GM10266 (cell line): Measurements from ENCODE around the gene PRPH.
"Not testable (repeated sequence)": the region's sequence is repeated elsewhere in the genome, so short reads cannot be mapped to it uniquely, and the experiment has no call there.

ENCODE experiments used
- DNase-seq: peaks from one replicate; pipeline ENCODE4 v3.0.0; 2012; ENCODE audit errors: extremely low spot score
- CTCF ChIP-seq: IDR thresholded peaks from 2 replicates; pipeline ENCODE4 v1.5.1; 2012; ENCODE audit warnings: mild to moderate bottlenecking, low read depth; ENCODE audit not compliant: control insufficient read depth, insufficient read depth; ENCODE audit errors: missing control alignments

PRPH gene

DNA sequence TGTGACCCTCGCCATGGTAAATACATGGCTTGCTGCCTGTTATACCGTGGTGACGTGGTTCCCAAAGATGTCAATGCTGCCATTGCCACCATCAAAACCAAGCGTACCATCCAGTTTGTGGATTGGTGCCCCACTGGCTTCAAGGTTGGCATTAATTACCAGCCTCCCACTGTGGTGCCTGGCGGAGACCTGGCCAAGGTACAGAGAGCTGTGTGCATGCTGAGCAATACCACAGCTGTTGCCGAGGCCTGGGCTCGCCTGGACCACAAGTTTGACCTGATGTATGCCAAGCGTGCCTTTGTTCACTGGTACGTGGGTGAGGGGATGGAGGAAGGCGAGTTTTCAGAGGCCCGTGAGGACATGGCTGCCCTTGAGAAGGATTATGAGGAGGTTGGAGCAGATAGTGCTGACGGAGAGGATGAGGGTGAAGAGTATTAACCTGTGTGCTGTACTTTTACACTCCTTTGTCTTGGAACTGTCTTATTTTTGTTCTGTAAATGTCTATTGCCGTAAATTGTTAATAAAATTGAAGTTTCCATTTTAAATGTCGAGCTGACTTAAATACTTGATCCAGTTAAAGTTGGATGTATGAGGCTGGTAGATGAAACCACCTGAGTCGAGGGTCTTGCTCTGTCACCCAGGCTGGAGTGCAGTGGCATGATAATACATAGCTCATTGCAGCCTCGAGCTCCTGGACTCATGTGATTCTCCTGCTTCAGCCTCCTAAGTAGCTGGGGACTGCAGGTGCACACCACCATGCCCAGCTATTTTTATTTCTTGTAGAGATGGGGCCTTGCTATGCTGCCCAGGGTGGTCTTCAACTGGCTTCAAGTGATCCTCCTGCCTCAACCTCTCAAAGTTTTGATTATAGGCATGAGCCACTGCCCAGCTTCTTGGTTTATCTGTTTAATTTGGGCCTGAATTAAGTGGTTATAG is 21.9 kb upstream of the PRPH start:
- TF ChIP-seq CTCF: no peak
- DNase-seq: no peak

GRCh38 chr12:49273726-49274395 is 21.1 kb upstream of the PRPH start:
- DNase-seq: no peak
- no peak for TF ChIP-seq CTCF

- no peak for DNase-seq
- TF ChIP-seq CTCF: no peak
These were observed 20.4 kb upstream of the PRPH start for GRCh38 chr12:49274396-49275069.

GRCh38 chr12:49276304-49277290 is 18.4 kb upstream of the PRPH start:
- no peak for DNase-seq
- no peak for TF ChIP-seq CTCF

GRCh38 chr12:49277466-49277865 is 17.5 kb upstream of the PRPH start:
- DNase-seq: no peak
- no peak for TF ChIP-seq CTCF

GRCh38 chr12:49279706-49280159 is 15.2 kb upstream of the PRPH start:
- DNase-seq: no peak
- no peak for TF ChIP-seq CTCF

DNA sequence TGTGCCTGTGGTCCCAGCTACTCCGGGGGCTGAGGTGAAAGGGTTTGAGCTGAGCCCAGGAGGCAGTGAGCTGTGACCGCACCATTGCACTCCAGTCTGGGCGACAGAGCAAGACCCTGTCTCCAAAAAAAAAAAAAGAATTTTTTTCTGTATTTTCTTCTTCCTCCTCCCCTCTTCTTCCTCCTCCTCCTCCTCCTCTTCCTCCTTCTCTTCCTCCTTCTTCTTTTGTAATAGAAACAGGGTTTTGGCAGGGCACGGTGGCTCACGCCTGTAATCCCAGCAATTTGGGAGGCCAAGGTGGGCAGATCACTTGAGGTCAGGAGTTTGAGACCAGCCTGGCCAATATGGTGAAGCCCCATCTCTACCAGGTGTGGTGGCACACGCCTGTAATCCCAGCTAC is 14.4 kb upstream of the PRPH start:
- DNase-seq: not testable (repeated sequence)
